ENCODE results near the gene PLN.

PLN gene

DNA sequence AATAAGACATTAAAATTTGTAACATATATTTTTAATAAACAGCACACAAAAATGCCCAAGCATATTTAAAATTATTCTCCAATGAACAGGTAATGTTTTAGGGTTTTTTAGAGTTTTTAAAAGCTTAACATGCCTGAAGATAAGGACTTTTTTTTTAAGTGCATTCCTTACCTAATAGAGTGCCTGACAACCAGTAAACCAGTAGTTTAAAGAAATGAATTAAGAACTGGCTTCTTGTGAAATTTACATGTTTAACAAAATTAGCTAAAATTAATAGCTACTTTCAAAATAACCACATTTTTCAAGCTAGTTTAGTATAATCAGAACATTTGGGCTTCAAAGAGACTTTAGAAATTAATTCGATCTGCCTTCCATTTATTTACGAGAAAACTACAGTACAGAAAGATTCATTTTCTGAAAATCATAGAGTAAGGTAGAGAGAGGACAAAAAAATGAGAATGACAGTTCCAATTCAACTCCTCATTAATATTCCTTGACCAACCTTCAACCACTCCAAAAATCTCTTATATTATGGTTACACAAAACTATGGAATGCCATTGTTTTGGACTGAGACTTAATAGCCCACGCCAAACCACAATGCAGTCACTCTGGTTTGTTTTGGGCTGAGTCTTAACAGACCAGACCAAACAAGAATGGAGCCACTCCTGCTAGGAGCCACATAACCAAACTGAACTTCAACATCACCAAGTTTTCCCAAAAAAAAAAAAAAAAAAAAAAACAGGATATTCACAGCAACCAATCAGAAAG is 5.7 kb upstream of the PLN start:
- DNase-seq: no peak

DNA sequence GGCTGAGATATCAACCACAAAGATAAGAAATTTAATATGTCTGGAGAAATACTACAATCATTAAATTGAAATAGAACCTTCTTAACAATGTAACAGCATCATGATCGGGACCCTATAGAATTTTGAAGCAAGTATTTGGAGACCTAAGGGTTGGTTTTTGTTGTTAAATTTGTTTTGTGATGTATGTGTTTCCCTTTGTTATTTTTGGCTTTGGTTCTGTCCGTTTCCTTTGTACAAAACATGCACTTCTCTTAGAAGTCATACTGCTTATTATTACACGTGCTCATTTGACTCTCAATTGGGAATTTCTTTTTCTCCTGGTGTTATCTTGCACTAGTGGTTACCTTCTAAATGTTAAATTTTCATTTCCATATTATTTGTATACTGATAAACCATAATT is 4.0 kb upstream of the PLN start:
- no peak for DNase-seq

DNA sequence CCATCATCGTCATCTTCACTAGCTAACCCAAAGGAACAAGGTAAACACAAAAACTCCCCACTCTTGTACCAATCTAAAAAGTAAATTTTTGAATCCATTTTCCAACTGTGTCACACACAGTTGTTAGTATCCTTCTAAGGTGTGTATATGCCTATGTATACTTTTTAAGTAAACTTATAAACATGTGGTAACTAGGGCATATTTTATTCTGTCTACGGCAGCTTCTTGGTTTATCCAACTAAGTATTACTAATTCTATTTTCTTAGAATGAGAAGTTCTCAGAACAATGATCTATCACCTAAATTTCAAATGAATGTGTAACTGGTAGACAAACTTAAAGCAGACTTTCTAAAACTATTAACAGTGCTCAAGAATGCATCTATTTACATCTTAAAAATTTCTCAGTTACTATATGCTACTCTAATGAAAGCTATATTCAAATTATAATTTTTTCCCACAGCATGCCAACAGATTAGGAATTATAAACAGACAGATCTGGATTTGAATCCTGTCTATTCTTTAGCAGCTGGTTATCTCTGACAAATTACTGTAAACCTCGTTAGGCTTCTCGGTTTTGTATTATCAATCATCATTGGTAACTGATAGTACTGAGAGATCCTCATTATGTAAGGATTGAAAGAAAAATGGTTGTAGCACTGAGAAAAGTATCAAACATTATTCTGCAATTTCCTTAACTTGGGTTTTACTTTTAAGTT is 1.8 kb upstream of the PLN start:
- no peak for DNase-seq

DNA sequence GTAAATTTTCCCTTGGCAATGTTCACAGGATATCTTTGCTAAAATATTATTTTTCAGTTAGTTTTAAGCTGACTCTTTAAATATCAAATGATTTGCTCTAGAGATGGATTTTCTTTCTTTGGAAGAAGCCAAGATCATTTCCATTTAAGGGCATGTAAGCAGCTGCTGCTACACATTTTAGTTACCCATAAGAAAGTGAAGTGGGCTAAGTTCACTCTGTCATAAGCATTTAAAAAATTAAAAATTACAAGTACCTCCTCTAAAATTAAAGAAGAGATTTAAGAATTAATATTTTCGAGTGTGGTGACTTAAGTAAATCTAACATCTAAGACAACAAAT is 1.2 kb upstream of the PLN start:
- no peak for DNase-seq

DNA sequence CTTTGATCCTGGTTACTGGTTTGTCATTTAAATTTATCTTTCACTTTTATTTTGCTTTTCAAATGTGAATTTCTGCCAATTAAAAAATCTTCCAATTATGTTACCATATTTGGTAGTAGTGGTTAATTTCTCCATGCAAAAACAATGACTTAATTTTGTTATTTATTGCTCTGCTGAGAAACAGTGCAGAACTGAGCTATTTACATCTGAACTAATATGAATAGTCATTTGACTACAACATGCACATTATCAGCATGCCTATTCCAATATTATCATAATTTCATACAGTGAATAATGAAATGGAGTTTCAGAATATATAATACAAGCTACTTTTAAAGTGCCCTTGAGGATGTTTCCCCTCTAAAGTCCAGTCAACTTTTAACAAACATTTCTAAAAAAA is 517 bp downstream of the PLN start:
- DNase-seq: no peak

DNA sequence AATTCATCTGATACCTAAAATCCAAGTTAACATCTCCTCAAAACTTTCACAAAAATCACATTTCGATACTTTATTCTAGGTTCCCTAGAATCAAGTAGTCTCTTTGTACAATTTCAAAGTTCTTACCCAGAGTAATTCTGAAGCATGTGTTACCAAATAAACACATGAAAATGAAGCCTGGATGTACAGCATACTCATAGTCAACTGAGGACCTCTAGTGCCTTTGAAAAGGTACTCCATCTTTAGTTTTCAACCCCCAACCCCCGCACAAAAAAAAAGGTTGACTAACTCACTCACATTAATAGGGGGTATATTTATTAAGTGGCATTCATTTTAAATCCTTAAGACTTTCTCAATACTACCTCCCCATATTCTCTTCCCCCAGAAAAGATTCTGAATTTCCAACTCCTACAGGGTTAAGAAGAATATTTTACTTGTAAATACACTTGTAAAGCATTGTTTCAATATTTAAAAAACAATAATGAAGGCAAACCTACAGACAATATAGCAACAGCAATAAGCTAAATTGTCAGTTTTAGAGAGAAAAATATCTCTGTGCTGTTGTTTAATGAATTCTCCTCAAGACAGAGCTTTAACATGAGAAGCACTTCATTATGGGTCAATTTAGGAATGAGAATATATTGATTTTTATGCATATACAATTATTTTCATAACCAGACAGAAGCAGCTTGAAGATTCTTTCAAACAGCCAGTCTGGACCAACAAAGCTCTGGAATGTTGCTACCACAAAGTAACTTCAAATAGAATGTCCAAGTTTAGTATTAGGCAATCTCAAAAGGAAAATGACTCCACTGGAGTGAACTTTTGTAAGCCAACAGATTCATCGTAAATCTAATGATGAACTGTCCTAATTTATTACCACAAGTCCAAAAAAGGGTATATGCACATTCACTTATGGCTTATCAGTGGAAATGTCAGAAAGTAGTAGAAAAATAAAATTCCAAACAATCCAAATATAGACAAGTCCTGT is 3.3 kb downstream of the PLN start:
- DNase-seq: peak; percentile 78

DNA sequence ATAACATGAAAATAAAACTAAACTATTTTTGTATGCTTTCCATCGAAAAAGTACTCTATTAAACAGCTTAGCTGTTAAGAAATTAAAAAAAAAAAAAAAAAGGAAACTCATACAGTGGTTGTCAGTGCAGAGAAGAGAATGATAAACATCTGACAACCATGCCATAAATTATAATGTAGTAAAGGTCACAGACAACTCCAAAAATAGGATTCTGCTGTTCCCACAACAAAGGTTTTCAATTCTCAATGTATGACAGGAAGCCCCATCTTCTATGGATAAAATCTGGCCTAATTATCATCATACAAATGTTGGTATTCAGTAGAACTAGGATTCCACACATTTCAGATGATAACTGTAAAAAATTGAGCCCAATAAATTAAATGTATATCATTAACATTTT is 5.0 kb downstream of the PLN start:
- DNase-seq: no peak

DNA sequence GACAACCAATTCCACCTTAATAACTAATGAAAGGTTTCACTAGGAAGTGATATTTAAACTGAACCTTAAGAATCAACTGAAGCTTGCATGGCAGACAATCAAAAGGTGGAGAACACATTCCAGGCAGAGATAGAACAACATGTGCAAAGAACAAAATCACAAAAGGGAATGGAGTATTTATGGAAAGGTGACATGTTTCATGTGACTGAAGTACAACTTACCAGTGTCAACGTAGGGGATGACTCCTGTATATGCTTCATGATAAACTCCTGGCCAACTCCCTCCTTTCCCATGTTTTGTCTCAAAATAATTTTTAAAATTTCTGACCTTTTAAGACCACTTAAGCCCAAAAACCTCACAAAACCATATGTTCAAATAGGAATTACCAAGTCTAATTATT is 6.6 kb downstream of the PLN start:
- DNase-seq: no peak

DNA sequence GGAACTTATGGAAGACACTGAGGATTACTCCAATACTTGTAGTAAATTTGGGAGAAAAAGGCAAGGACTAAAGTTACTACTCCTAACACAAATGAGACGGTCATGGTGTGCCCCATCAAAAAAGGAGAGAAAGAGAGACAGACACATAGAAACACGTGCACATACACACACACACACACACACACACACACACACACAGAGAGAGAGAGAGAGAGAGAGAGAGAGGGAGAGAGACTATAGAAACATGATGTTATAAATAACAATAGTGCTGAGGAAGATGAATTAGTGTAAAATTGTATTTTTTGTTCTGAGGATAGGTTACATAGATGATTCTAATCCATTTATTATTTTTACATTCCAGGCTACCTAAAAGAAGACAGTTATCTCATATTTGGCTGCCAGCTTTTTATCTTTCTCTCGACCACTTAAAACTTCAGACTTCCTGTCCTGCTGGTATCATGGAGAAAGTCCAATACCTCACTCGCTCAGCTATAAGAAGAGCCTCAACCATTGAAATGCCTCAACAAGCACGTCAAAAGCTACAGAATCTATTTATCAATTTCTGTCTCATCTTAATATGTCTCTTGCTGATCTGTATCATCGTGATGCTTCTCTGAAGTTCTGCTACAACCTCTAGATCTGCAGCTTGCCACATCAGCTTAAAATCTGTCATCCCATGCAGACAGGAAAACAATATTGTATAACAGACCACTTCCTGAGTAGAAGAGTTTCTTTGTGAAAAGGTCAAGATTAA is 10.5 kb downstream of the PLN start:
- no peak for DNase-seq

DNA sequence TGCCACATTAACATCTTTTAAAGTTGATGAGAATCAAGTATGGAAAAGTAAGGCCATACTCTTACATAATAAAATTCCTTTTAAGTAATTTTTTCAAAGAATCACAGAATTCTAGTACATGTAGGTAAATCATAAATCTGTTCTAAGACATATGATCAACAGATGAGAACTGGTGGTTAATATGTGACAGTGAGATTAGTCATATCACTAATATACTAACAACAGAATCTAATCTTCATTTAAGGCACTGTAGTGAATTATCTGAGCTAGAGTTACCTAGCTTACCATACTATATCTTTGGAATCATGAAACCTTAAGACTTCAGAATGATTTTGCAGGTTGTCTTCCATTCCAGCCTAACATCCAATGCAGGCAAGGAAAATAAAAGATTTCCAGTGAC is 11.6 kb downstream of the PLN start:
- DNase-seq: no peak

DNA sequence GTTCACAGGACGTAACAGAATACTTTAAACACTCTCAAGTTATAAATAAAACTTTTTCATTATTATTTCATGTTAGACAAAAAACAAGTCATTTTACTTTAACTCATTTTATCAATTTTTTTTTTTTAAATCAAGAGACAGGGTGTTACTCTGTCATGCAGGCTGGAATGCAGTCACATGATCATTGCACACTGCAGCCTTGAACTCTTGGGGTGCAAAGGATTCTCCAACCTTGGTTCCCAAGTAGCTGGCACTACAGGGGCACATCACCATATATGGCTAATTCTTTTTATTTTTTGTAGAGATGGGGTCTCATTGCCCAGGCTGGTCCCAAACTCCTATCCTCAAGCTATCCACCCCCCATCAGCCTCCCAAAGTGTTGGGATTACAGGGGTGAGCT is 14.2 kb downstream of the PLN start:
- no peak for DNase-seq

DNA sequence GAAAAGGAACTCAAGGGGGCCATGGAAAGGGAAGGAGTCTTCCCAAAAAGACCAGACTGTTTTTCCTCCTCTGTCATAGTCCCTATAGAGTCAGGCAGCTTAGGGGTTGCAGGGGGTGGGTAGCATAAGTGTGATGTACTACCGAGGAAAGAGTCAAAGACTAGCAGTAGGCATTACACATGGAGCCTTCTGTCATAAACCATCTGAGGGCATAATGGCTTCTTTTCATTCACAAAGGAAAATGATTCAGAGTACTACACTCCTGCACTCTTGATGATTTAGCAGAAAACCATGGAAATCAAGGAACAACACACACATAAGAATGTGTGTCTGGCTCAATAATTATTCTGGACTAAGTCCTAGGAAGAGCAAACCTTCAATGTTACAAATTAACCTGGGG is 14.9 kb downstream of the PLN start:
- DNase-seq: no peak

DNA sequence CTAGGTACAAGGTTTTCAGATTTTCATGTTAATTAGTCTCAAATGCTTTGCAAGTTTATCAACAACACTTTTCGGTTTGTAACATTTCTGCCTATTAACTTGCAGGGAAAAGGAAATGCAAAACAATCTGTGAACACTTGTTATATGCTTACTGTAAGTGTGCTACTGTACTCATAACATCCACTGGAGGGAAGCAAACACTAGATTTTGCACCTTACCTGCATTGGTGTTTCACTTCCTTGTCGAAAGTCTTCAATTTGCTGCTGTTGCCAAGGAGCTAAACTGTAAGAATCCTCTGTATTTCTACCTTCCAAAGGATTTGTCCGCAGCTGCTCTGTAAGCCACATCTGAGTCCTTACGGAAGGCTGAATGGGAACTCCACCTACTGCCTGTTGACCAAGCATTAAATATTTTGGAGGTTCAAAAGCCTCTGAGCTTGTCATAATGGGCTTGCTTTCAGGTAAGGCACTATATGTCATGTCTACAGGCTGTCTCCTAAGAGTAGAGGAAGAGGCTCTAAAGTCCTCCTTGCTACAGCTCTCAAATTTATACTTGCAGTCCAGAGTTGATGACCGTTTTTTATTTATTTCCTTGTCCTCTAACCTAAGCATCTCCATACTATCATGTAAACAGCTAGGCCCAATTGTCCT is 17.3 kb downstream of the PLN start:
- DNase-seq: peak; percentile 66

DNA sequence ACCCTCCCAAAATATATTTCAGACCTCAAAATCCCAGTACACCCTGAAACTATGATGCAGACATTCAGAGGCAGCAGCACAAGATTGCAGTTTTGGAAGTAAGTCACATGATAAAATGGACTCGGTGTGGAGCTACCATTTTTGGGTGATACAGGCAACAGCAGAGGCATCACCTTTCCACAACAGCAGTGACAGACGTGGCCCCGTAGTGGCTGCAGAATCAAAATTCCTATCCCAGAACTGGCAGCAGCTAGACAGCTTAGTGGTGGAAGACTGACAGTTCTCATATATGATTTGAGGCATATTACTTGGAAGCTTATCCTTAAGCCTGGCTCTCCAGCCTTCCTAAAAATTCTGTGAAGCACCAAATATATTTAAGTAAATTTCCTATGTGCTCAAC is 19.9 kb downstream of the PLN start:
- DNase-seq: peak; percentile 5

DNA sequence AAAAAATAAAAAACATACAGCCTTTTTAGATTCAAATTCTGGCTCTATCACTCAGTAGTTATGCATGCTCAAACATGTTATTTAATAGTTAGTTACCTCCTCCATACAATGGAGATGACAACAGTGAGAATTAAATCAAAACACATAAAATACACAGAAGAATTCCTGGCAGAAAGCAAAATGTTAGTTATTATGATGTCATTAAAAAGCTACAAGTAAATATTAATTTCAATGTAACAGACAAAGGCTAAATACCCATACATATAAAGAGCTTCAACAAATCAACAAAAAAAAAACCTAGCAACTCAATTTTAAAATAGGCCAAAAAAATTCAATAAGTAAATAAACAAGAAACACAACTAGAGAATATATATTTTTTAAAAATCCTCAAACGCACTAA is 21.4 kb downstream of the PLN start:
- DNase-seq: no peak

DNA sequence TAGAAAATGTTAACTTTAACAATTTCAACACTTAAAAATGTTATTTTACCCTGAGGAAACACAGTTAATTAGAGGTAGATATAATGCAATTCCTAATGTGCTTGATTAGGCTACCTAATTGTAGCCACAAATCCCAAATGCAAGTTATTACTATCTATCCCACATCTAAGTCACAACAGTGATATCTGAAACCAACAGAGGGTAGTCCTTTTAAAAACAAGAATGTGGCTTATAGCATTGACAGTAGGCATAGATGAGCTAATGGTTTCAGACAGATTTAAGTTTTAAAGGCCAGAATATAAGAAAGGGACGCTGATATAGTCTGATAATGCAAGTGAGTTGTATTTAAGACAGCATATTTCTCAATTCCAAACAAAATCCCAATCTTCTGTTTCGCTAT is 23.0 kb downstream of the PLN start:
- DNase-seq: no peak

DNA sequence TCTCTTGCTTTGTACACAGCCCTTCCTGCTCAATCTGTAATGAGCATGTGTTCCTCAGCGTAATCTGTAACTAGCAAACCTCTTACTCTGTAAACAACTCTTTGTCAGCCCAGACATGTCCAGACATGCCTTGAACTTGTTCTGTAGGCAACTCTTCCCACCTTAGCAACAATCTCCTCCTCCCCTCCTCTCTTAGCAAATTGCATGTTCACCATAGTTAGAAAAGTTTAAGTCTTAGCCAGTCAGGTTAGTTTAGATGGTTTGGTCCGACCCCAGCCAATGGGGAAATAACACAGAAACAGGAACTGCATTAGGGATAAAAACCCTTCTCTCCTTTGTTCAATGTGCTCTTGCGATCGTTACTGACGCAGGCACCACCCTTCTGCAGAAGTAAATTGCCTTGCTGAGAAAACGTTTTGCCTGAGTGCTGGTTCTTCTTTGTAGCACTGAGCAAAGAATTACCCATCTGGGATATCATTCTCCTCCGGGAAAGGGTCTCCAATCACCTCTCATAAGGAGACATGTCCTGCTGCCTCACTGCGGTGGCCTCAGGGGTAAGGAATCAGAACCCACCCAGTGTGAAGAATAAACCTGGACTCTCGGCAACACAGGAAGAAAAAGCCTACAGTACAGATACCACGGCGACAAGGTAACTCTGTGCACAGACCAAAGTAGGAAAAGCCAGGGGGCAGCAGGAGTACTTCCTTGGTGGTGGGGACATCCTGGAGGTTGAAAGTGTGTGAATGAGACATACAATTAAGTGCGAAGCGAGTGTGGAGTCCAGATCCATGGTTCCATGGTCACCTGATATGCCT is 26.2 kb downstream of the PLN start:
- peak; percentile 60 for DNase-seq

DNA sequence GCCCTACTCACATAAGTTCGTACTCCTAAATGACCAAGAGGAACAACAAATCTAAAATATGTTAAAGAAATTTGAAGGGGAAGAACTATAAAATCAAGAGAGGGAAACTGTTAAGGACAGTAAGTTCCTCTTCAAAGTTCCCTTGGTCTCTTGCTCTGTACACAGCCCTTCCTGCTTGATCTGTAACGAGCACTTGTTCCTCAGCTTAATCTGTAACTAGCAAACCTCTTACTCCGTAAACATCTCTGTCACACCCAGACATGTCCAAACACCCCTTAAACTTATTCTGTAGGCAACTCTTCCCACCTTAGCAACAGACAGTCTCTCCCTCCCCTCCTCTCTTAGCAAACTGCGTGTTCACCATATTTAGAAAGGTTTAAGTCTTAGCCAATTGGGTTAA is 29.9 kb downstream of the PLN start:
- no peak for DNase-seq

DNA sequence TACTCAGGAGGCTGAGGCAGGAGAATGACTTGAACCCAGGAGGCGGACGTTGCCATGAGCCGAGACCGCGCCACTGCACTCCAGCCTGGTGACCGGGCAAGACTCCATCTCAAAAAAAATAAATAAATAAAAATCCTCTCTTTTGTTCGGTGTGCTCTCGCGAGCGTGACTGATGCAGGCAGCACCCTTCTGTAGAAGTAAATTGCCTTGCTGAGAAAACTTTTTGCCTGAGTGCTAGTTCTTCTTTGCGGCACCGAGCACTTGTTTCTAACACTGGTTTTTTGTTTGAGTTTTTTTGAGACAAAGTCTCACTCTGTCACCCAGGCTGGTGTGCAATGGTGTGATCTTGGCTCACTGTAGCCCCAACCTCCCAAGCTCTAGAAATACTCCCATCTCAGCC is 30.5 kb downstream of the PLN start:
- no peak for DNase-seq

DNA sequence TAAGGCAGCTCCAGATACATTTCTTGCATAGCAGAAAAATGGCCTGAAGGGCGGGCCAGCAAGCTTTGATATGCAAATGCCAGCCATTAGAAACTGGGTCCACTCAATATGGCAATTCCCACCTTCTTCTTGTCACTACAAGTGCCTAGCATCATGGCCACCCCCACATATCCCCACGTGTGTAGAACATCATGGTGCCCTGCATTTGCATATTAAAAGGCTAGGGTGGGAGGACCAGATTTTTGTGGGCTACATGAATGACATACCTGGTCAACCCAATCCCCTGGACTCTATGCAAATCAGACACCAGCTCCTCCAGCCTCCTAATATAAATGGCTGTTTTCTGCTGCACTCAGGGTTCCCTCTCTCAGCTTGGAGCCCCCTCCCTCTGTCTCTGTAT is 31.7 kb downstream of the PLN start:
- no peak for DNase-seq

DNA sequence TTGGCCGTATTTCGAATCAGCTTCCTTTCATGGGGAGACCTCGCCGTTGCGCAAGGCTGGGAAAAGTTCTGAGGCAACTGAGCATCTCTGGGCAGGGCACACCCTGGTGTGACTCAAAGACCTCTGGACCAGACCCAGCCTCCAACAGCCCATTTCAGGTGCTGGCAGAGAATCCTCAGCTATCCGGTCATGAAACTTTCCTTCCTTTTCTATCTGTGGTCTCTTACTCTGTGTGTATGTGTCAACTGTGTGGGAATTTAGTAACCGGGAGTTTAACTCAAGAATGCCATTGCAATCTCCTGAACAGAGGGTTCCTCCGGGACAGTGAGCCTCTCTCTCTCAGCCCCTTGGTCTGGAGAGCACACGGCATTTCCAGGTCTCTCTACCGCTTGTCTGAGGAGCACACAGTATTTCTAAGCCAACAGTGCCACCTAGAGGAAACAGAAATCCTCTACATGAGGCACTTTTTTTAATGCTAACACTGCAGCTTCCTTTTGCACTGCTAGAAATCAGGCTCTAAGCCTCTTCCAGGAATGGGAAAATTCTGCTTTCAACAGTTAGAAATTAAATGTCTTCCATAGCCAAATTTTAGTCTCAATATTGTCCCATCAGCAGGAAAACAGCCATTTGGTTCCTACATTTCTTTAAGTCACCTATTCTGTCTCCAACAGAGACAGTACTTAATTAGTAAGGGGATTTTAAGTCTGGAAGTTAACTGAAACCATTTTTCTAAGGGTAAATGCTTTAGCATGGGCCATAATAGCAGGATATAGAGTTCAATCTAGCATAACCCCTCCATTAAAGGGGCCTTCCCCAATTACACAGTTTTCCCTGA is 32.7 kb downstream of the PLN start:
- peak; percentile 77 for DNase-seq
